Stimulated activated CD4-positive, alpha-beta T cell treated with anti-CD3 and anti-CD28 coated beads, Interleukin-15, amount 100 ng/mL, for 48 hours (primary cell): ENCODE measurements around the gene HAP1.
"Not testable (repeated sequence)": the region's sequence is repeated elsewhere in the genome, so short reads cannot be mapped to it uniquely, and the experiment has no call there.

Experiments
- DNase-seq, 2 donors: peaks; one replicate each; pipeline ENCODE4 v3.0.0-alpha.2; 2020; ENCODE audit warnings: low read depth in 2 of 2

Gene HAP1

DNA sequence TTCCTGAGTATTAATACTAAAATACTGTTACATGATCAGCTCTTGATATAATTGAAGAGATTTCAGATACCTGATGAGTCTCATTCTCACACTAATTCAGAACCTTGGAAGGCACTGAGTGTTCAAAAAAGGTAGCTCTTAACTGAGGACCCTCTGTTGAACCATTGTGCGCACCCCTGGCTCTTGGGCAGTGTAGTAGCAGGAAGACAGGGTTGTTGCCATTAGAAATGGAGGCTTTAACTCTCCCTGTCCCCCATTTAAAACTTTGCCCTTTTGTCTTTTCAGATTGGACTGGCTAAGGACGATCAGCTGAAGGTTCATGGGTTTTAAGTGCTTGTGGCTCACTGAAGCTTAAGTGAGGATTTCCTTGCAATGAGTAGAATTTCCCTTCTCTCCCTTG, 43.9 kb downstream of the HAP1 start:
- DNase-seq = no peak

- DNase-seq = peak; percentile 33 to 58
These were observed 44.7 kb downstream of the HAP1 start for GRCh38 chr17:41689497-41690299.

- DNase-seq = peak; percentile 100
These were observed 45.6 kb downstream of the HAP1 start, which contains the start of gene EIF1 for GRCh38 chr17:41688641-41689496. Gene EIF1, plus strand, starts transcription at chr17:41688885. Its CDS starts 154 bp downstream, at chr17:41689039.

- DNase-seq = peak in 1 of 2 donors; percentile 36
These were observed 46.4 kb downstream of the HAP1 start for GRCh38 chr17:41687828-41688640.

GRCh38 chr17:41686281-41686680, 48.2 kb downstream of the HAP1 start:
- no peak for DNase-seq

DNA sequence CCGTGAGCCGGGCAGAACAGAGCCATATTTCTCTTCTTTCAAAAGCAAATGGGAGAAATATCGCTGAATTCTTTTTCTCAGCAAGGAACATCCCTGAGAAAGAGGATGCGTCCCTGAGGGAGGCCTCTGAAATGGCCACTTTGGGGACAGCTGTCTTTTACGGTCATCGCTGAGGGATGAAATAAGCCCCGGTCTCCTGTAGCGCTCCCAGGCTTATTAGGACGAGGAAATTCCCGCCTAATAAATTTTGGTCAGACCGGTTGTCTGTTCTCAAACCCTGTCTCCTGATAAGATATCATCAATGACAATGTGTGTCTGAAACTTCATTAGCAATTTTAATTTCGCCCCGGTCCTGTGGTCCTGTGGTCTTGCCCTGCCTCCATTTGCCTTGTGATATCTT, 48.7 kb downstream of the HAP1 start:
- not testable (repeated sequence) for DNase-seq

DNA sequence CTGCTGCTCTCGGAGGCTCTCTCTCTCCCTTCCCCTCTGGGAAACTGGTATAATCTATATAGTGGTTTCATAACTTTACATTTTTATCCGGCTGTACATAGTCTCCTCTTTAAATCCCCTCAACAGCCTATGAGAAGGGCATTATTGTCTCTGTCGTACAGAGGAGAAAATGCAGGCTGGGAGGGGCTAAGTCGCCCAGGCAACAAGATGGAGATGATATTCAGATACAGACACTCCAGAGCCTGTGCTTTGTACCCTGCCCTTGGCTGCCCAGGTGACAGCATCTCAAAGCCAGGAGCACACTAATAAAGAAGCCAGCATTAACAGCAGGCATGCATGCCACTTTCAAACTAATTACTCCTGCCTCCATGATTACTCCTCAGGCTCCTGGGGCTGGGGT, 50.4 kb downstream of the HAP1 start:
- DNase-seq = no peak

DNA sequence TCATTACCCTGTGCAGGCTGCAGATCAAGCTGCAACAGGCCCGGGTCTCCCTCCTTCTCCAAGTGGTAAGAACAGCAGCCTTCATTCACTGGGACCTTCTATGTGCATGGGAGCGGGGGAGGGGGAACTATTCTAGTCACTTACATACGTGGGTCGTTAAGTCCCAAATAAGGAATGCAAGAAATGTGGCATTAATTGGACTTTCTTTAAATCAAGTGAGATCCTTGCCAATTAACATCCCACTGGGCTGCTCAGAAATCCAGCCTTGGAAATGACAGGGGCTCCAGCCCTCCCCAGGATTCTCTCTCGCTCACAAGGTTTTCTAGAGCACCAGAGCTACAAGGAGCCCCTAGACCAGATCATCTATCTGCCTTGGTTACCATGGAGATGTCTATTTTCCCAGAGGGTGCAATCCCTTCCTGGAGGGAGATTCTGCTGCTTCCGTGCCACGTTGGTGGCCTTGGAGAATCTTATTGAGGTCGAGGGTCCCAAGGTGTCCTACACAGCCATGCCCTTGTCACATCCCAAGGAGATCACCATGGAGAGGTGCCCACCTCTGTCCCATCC, 50.9 kb downstream of the HAP1 start:
- no peak for DNase-seq

DNA sequence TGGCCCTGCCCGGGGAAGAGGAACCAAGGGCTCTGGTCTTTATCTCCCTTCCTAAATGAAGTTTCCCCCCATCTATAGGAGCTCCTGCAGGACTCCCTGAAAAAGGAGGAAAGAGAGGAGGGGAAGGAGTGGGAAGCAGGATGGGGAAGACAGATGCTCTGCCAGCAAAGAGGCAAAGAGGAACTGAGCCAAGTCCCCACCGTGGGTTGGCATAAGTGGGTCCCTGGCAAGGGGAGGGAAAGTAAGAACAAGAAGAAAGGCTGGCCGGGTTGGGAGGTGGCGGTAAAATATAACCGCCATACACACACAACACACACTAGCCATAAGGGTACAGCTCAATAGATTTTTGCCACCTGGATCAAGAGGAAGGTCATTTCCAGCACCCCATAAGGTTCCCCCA, 51.8 kb downstream of the HAP1 start:
- no peak for DNase-seq

DNA sequence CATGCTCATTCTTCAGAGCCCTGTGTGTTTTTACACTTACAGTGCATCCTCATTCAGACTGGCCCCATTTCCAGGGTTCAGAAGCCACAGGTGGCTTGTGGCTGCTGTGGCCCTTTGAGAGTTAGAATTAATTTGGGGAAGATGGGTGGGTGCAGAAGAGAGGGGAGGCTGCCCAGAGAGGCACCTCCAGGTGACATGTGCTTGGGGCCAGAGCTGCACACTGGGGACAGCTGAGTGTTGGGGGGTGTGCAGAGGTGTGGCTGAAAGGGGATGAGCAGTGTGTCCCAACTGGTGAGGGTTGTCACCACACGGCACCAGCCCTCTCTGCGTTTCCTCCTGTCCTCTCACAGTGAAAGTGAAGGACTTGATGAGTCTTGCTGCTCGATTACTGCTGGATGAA, 52.7 kb downstream of the HAP1 start:
- DNase-seq = no peak

DNA sequence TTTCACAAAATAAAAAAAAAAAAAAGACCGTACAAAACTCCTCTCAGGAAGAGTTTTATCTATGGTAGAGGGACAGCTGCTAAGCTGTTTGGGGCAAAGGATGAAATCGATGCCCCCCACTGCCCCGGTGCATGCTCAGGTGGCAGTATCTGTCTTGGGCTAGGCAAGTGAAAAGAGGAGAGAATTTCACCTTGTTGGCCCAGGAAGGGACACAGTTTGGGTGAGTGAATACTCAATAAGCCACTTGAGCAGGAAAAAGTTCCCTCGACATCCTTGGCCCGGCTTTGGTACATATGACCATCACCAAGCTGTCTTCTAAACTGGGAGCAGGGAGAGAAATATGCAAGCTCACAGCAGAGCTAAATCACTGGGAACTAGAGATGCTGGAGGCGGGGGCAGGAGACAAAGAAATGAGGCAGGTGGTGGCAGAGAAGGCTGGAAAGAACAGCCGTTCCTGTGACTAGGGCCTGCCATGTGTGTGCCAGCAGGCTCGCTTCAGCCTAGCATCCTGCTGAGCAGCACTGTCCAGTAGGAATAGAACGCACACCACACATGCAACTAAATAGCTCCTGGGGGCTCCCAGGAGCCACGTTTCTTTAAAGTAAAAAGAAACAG, 53.9 kb downstream of the HAP1 start:
- DNase-seq = no peak

DNA sequence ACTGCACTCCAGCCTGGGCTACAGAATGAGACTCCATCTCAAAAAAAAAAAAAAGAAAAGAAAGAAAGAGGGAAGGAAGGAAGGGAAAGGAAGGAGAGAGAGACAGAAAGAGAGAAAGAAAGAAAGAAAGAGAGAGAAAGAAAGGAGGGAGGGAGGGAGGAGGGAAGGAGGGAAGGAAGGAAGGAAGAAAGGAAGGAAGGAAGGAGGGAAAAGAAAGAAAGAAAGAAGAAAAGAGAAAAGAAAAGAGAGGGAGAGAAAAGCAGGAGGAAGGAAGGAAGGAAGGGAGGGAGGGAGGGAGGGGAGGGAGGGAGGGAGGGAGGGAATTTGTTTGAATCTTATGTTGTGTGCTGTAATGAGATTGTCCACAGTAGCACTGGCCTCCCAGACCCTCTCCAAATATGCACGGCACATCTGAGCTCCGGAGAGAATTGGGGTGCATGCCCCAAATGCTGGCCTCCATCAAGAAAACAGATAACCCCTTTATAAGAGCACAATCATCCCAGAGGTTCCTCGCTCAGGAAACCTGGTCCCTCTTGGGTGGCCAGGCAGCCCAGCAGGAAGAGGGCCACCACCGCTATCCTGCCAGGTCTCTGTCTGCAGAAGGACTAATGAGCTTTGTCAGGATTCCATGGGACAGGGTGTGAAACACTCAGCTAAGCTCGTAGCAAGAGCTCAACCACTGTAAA, 54.6 kb downstream of the HAP1 start:
- no peak for DNase-seq

GRCh38 chr17:41678907-41679739, 55.3 kb downstream of the HAP1 start:
- peak; percentile 50 to 56 for DNase-seq

DNA sequence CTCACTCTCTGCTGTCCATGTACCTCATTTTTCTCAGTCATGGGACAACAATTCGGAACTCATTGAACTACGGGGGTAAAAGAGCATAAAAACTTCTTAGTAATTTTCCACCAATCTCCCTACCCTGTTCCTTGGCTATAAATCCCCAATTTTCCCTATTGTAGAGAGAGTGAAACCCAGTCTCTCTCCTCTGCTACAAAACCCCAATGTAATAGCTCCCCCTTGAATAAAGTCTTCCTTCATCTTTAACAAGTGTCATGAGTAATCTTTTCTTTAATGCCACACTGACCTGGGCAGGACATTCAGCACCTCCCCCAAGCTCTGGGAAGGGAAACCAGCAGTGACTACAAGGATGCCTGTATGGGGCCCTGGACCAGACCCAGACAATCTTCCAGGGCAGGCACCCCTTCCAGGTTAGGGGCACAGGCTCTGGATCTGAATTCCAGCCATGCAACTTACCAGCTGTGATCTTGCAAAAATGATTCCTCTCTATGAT, 56.0 kb downstream of the HAP1 start:
- no peak for DNase-seq

- DNase-seq = no peak
These were observed 58.4 kb downstream of the HAP1 start for GRCh38 chr17:41676058-41676419.

DNA sequence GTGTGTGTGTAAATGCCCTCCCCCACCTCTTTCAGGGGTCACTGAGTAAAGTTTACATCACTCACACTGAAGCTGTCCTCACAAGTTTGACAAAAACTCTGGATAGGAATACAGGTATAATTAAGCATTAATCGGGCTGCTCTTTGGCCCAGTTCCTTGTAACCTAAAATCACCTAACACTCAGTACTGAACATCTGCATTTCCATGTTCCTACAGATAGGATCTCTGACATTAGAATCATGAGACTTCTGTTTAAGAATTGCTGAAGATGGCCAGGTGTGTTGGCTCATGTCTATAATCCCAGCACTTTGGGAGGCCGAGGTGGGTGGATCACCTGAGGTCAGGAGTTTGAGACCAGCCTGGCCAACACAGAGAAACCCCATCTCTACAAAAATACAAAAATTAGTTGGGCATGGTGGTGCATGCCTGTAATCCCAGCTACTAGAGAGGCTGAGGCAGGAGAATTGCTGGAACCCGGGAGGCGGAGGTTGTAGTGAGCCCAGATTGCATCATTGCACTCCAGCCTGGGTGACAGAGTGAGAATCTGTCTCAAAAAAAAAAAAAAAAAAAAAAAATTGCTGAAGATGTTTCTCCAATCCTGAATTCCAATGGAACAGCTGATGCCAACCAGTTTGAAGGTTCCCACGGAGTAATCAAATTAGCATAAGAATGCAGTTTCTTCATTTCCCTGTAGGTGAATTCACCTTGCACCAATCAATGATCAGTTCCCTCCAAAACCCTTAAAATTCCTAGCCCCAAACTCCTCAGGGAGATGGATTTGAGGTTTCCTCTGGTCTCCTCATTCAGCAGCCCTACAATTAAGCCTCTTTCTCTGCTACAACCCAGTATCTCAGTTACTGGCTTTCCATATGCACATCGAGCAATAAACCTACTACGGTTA, 59.0 kb downstream of the HAP1 start:
- not testable (repeated sequence) for DNase-seq
